Left lung (tissue), 14 donors: Measurements from ENCODE around the gene PLAGL1. TPM values are rescaled to one million over a fixed set of nuclear protein-coding genes. Genes with fewer than 3 reads are reported as not detected.

ENCODE experiments used
- ATAC-seq: fragments of 200-7000 bp; cut with Tn5 transposase; one replicate; pipeline ENCODE4 v1.9.1; 2020; ENCODE audit warnings: moderate library complexity
- DNase-seq, 4 donors: peaks; one replicate each; pipeline ENCODE4 v3.0.0-alpha.2; 2013 to 2020
- H3K27ac ChIP-seq, 2 donors: fragments of 200-600 bp; sonication (generic) in 1 of 2; one replicate each; pipeline versions ENCODE4 v1.5.0 to v1.8.0; 2020 to 2021
- H3K27me3 ChIP-seq, 2 donors: fragments of 200-600 bp; sonication (generic) in 1 of 2; one replicate each; pipeline versions ENCODE4 v1.5.0 to v1.8.0; 2020 to 2021
- H3K36me3 ChIP-seq, 2 donors: fragments of 200-600 bp; sonication (generic) in 1 of 2; one replicate each; pipeline versions ENCODE4 v1.5.0 to v1.8.0; 2020 to 2021
- H3K4me1 ChIP-seq, 2 donors: fragments of 200-600 bp; one replicate each; pipeline ENCODE4 v1.8.0; 2021
- H3K4me3 ChIP-seq, 2 donors: fragments of 200-600 bp; sonication (generic) in 1 of 2; one replicate each; pipeline versions ENCODE4 v1.5.0 to v1.8.0; 2020 to 2021; ENCODE audit warnings: mild to moderate bottlenecking in 1 of 2
- H3K9me3 ChIP-seq, 2 donors: fragments of 200-600 bp; sonication (generic) in 1 of 2; one replicate each; pipeline versions ENCODE4 v1.5.0 to v1.8.0; 2020 to 2021
- CTCF ChIP-seq, 2 donors: fragments of 200-600 bp; sonication (generic) in 1 of 2; IDR thresholded peaks; one replicate each; pipeline versions ENCODE4 v1.5.0 to v1.8.0; 2021; ENCODE audit warnings: antibody characterized with exemption in 2 of 2
- intact Hi-C, 2 donors: fragments of 100-400 bp; cut with DNase I; formaldehyde crosslinking; loops; one replicate each; pipeline versions ENCODE4 v1.11.2 to v1.14.2; 2022
- long read RNA-seq, 12 donors: library from polyadenylated mRNA in 2 of 12; unstranded in 2 of 12; transcript quantifications; one replicate each; pipeline ENCODE4 v2.0.0 and lab custom pipeline, GENCODE V29; 2019 to 2026
- polyA plus RNA-seq, 6 donors: library from polyadenylated mRNA; unstranded; fragments of 120-200 nt; gene quantifications; one replicate each; pipeline ENCODE4 v1.2.1, GENCODE V29; 2013; ENCODE audit not compliant: insufficient read length in 6 of 6
- total RNA-seq, 2 donors: library from RNA; stranded (reverse); fragmentation: NEBNext Ultra II Directional; extraction: Animal tissue kit (Norgen Biotek cat#: 25700); gene quantifications; one replicate each; pipeline ENCODE4 v1.2.1, GENCODE V29; 2021
- donor health status: DM: no; HTN: yes; CAD: no.
- donor health status: DM: no; HTN: no; CAD: no.

The PLAGL1 gene, protein sequence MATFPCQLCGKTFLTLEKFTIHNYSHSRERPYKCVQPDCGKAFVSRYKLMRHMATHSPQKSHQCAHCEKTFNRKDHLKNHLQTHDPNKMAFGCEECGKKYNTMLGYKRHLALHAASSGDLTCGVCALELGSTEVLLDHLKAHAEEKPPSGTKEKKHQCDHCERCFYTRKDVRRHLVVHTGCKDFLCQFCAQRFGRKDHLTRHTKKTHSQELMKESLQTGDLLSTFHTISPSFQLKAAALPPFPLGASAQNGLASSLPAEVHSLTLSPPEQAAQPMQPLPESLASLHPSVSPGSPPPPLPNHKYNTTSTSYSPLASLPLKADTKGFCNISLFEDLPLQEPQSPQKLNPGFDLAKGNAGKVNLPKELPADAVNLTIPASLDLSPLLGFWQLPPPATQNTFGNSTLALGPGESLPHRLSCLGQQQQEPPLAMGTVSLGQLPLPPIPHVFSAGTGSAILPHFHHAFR
- 10 to 100 TPM; 38.5 to 39.4 TPM for total RNA-seq
- polyA plus RNA-seq, result 100 to 1,000 TPM; 129 to 166 (median 147) TPM
- long read RNA-seq, donor 1, partial matches to known transcripts, result 133 of 147 reads
- long read RNA-seq, donor 1, other reads (novel, unspliced or antisense), result 0 of 147 reads
- long read RNA-seq, donor 2, full-length matches to known transcripts, result 16 of 49 reads
- long read RNA-seq, donor 2, partial matches to known transcripts, result 33 of 49 reads
- long read RNA-seq, donor 2, other reads (novel, unspliced or antisense), result 0 of 49 reads
- long read RNA-seq, donor 3, partial matches to known transcripts, result 38 of 46 reads
- long read RNA-seq, donor 3, other reads (novel, unspliced or antisense), result 0 of 46 reads
- long read RNA-seq, donor 4, partial matches to known transcripts, result 1 of 3 reads
- long read RNA-seq, donor 4, other reads (novel, unspliced or antisense), result 1 of 3 reads
- long read RNA-seq, donor 5, partial matches to known transcripts, result 24 of 31 reads
- long read RNA-seq, donor 5, other reads (novel, unspliced or antisense), result 0 of 31 reads
- long read RNA-seq, donor 6, partial matches to known transcripts, result 11 of 20 reads
- long read RNA-seq, donor 6, other reads (novel, unspliced or antisense), result 0 of 20 reads
- long read RNA-seq, donor 7, transcript PLAGL1-203 (3 exons, 2,800 nt), result major isoform, 5 of 89 reads
- long read RNA-seq, donor 7, partial matches to known transcripts, result 80 of 89 reads
- long read RNA-seq, donor 7, other reads (novel, unspliced or antisense), result 0 of 89 reads
- long read RNA-seq, donor 8, transcript PLAGL1-223 (6 exons, 2,138 nt), result major isoform, 5 of 18 reads
- long read RNA-seq, donor 8, partial matches to known transcripts, result 6 of 18 reads
- long read RNA-seq, donor 8, other reads (novel, unspliced or antisense), result 0 of 18 reads
- long read RNA-seq, donor 9, result 0 reads
- long read RNA-seq, donor 10, partial matches to known transcripts, result 0 of 2 reads
- long read RNA-seq, donor 10, other reads (novel, unspliced or antisense), result 2 of 2 reads
- long read RNA-seq, donor 11, result 0 reads
- long read RNA-seq, donor 12, partial matches to known transcripts, result 18 of 22 reads
- long read RNA-seq, donor 12, other reads (novel, unspliced or antisense), result 0 of 22 reads

DNA sequence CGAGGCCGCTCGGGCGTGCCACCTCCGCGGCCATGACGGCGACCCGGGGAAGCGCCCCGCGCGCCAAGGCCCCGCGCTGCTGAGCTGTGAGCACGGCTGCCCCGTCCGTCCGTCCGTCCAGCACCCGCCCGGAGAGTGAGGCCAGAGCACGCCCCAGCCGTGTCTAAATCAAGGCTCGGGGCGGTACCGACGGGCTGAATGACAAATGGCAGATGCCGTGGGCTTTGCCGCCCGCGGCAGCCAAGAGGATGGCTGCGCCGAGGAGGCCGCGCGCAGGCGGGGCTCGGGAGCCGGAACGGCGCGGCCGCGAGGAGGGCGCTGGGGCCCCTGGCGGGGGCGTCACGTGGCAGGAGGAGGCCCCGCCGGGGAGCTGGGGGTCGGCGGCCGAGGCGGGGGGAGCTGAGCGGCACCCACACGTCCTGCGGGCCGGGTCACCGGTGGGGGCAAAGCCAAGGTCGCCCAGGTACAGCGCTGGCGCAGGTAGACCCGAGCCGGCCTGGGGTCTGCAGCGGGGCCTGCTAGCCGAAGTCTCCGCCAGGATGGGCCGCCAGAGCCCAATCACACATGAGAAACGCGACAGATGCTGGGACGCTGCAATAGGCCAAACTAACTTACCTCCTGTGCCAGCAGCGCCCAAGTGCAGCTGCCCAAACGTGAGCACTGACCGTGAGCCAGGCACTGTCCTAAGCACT, at the start of gene PLAGL1:
TSS of gene PLAGL1 (minus strand) at position 140 of the 692 bp plus-strand sequence. CDS start 60,123 bp downstream, outside the sequence.
- DNase-seq, result peak in 3 of 4 donors; percentile 69 to 89 (median 70)
- peaks cover 0 to 15% of the 10 kb centered on the region in 2 donors for H3K27me3 ChIP-seq
- H3K27ac ChIP-seq, result peak within 1 kb of the TSS; percentile 55 to 75
- H3K4me3 ChIP-seq, result peak within 1 kb of the TSS; percentile 33 to 46
- no peaks in the 10 kb centered on the region for H3K36me3 ChIP-seq
- intact Hi-C loops, result no loop called here
- ATAC-seq, result peak; percentile 89
- H3K9me3 ChIP-seq, result no peaks in the 10 kb centered on the region
- no peak for TF ChIP-seq CTCF (IDR thresholded peaks at IDR 0.05)
- H3K4me1 ChIP-seq, result no peaks in the 10 kb centered on the region

DNA sequence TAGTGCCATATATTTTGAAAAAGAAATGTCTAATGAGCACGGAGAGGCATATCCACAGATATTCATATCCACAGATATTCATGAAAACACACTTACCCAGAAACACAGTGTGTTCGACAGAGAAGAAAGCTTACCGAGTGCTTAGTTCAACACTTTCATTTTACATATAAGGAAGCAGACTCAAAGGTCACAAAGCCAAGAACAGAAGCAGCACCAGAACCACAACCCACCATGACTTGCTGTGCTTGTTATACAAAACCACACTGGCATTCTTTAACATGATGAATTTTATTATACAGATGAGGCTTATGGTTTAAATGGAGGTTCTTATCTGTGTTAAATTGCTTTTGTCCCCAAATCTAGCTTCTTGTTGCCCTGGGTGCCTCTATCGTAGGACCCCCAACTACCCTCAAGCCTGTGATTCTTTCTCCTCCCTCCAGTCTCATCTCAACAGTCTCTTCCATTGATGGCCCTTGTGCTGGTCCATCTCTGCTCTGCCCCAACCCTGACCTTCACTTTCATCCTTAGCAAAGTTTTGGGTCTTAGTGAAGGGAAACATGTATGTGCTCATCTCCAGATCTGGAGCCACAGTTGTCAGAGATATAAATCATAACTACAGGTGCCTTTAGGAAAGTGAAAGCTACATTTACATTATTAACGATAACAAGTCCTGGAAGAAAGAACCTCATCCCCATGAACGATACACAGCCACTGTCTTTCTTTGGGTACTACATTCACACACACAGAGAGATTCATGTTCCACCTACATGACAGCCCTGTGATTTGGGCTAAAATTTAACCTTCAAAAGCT, 47.3 kb upstream of the PLAGL1 start:
- Histone ChIP-seq H3K27ac (peak overlapping the region in 1 of 2 donors; percentile 35), H3K36me3 (no peaks in the 10 kb centered on the region), H3K4me1 (peaks cover 0 to 8% of the 10 kb centered on the region in 2 donors), H3K27me3 (no peaks in the 10 kb centered on the region), H3K9me3 (no peaks in the 10 kb centered on the region), H3K4me3 (no peak overlapping the region)
- ATAC-seq (peak; percentile 53), DNase-seq (no peak)
- no peak for TF ChIP-seq CTCF (IDR thresholded peaks at IDR 0.05)
- intact Hi-C loops, result no loop called here

DNA sequence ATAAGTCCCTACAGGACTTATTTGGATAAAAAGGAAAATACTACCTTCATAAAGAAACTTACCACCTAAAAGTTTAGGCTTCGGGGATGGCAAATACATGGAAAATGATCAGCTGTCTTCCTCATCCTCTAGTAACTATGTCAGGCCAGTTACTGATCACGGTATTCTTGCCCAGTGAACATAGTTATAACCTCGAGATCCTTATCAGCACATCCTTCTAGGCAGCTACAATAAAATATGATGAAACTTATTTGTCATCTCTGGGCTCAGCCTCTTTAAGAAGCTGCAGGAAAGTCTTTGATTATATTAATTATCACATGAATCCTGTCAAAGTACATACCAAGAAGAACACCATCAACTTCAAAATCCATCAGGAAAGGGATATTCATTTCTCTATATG, 45.5 kb upstream of the PLAGL1 start:
- Histone ChIP-seq H3K4me3 (no peak overlapping the region), H3K27ac (no peak overlapping the region), H3K36me3 (no peaks in the 10 kb centered on the region), H3K9me3 (no peaks in the 10 kb centered on the region), H3K27me3 (no peaks in the 10 kb centered on the region), H3K4me1 (peaks cover 0 to 8% of the 10 kb centered on the region in 2 donors)
- DNase-seq (no peak), ATAC-seq (no peak)
- intact Hi-C loops, result no loop called here
- no peak for TF ChIP-seq CTCF (IDR thresholded peaks at IDR 0.05)

GRCh38 chr6:144052488-144052887, 44.4 kb upstream of the PLAGL1 start:
- Histone ChIP-seq H3K27me3 (no peaks in the 10 kb centered on the region), H3K4me1 (peaks cover 0 to 8% of the 10 kb centered on the region in 2 donors), H3K36me3 (no peaks in the 10 kb centered on the region), H3K9me3 (peaks cover 0 to 2% of the 10 kb centered on the region in 2 donors), H3K4me3 (no peak overlapping the region), H3K27ac (no peak overlapping the region)
- DNase-seq (no peak), ATAC-seq (no peak)
- TF ChIP-seq CTCF (IDR thresholded peaks at IDR 0.05), result no peak
- intact Hi-C loops, result no loop called here
